GM18499 (cell line): Measurements from ENCODE around the gene SLC7A14.

Source experiments
- ATAC-seq: cut with Tn5 transposase; IDR thresholded peaks from one replicate; pipeline ENCODE4 v1.9.1; 2021; ENCODE audit warnings: moderate number of reproducible peaks; ENCODE audit not compliant: insufficient read depth, unreplicated experiment

Gene SLC7A14

DNA sequence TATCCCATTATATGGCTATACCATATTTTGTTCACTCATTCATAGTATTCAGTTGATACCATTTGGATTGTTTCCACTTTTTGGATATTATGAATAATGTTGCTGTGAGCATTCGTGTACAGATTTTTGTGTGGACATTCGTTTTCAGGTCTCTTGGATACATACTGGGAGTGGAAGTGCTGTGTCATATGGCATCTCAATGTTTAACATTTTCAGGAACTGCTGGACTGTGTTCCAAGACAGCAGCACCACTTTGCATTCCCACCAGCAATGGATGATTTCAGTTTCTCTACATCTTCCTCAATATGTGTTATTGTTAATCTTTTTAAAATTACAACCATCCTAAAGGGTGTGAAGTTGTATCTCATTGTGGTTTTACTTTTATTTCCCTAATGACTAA, 34.6 kb downstream of the SLC7A14 start:
- no peak for ATAC-seq

DNA sequence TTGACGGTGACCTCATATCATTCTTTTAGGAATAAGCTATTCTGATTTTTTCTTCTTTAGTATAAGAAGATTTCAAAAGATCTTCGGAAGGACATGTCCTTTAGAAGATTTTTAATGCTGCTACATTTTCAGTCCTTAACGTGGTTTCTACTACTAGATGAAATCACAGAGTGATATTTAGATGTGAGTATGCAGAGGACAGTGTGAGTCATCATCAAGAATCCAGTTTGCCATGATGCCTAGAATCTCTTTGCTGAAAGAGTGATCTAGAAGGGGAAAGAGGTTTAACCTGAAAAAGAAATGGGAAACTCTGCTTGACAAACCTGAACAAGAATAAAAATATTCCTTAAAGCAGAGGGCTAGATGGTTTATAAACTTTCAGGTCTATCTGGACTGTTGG, 43.2 kb downstream of the SLC7A14 start:
- no peak for ATAC-seq

- ATAC-seq, result no peak
Observed at GRCh38 chr3:170539897-170540296, 46.0 kb downstream of the SLC7A14 start.

DNA sequence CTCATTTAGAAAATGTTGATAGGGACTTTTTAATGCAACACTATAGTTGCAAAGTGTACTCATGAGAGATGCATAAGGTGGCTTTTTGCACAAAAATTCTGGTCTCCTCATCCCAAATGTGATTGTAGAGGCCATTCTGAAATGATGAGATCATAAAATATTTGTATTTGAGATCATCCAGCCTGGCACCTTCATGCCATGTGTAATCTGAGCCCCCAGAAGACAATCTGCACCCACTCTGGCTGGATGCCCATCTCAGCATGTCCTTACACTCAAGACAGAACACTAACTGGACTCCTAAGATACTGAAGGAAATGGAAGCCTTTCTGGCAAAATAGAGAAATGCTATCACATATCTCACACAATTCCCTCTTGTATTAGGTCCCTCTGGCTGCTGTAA, 49.2 kb downstream of the SLC7A14 start:
- no peak for ATAC-seq

GRCh38 chr3:170534227-170534626, 51.6 kb downstream of the SLC7A14 start:
- ATAC-seq, result no peak

- ATAC-seq, result no peak
Observed at GRCh38 chr3:170532573-170532972, 53.3 kb downstream of the SLC7A14 start.

GRCh38 chr3:170531657-170532335, 54.1 kb downstream of the SLC7A14 start:
- ATAC-seq, result no peak

- no peak for ATAC-seq
Observed at GRCh38 chr3:170531054-170531453, 54.8 kb downstream of the SLC7A14 start.

GRCh38 chr3:170529912-170530311, 56.0 kb downstream of the SLC7A14 start:
- ATAC-seq, result no peak

DNA sequence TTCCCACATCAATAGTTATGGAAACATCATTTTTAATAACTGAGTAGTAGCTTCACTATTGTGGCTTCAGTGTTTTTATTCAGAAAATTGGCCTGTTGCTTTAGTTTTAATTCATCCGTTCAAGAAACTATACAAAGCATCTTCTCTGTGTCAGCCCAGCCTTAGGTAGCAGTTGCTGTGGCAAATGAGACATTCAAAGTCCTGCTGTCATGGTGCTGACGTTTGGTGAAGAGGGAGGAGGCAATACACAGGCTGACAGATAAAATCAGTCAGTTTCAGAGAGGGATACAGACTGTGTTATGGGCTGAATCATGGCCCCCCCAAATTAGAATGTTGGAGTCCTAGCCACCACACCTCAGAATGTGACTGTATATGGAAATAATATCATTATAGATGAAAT, 56.5 kb downstream of the SLC7A14 start:
- ATAC-seq, result no peak

DNA sequence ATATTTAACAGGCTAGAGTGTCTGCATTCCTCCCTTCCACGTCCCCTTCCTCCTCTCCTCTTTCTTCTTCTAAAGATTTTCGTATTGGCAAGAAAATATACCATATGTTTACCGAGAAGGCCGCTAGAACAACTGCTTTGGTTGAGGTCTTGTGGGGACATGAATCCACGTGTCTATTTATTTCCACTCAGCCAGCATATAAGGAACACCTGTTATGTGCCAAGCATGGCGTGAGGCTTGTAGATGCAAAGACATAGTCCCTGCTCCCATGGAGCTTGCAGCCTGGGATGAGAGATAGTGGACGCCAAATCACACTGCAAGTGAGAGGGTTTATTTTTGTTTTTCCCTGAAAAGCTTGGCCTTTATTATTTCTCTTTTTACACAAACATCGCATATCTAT, 57.1 kb downstream of the SLC7A14 start:
- ATAC-seq, result no peak

GRCh38 chr3:170524073-170524472, 61.8 kb downstream of the SLC7A14 start:
- no peak for ATAC-seq

DNA sequence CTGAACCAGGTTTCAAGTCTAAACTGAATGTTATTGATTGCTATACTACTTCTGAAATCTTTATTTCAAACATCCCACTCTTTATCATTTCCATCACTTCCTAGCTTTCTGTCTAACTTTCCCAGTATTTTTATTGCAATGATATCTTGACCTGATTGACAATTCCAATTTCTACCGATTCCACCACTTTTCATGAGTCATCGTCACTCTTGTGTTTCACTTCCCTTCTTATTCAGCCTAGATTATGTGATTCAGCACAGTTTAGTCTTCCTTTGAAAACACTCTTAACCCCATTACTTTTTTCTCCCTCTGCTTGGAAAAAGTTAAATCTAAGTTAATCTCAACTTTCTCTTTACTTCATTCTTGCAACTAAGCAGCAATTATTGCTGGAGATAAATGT, 62.6 kb downstream of the SLC7A14 start:
- no peak for ATAC-seq

DNA sequence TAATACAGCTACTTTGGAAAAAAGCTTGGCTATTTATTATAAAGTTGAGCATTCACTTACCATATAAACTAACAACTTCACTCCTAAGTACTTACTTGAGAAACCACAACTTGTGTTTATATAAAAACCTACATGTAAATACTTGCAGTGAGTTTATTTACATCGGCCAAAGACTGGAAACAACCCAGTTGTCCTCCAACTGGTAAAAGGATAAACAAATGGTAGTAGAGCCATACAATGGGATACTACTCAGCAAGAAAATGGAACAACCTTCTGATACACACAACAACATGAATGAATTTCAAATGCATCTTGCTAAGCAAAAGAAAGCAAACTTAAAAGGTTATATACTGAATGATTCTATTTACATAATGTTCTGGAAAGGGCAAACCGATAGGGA, 63.7 kb downstream of the SLC7A14 start:
- no peak for ATAC-seq

- ATAC-seq, result no peak
Observed at GRCh38 chr3:170520996-170521395, 64.9 kb downstream of the SLC7A14 start.

- no peak for ATAC-seq
Observed at GRCh38 chr3:170517242-170517945, 68.5 kb downstream of the SLC7A14 start.

- no peak for ATAC-seq
Observed at GRCh38 chr3:170513642-170514041, 72.2 kb downstream of the SLC7A14 start.

- ATAC-seq, result no peak
Observed at GRCh38 chr3:170511371-170511770, 74.5 kb downstream of the SLC7A14 start.

DNA sequence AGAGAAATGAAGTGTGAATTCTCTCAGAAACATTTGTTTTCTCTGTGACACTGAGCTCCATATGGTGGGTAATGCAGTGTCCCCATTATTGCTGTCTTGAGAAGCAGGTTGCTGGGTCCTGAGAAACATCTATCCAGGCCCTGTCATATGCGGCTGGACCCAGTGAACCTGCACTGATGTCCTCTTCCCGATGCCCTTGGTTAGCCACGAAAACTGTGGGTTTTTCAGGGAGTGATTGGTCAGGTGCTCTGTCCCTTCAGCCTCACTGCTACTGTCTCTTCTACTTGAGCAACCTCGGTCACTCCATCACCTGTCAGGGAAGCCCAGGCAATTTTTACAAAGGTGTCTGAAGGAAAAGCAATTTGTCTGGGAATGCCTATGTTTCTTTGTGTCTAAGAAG, 77.0 kb downstream of the SLC7A14 start:
- ATAC-seq, result no peak

- no peak for ATAC-seq
Observed at GRCh38 chr3:170508291-170508690, 77.6 kb downstream of the SLC7A14 start.

DNA sequence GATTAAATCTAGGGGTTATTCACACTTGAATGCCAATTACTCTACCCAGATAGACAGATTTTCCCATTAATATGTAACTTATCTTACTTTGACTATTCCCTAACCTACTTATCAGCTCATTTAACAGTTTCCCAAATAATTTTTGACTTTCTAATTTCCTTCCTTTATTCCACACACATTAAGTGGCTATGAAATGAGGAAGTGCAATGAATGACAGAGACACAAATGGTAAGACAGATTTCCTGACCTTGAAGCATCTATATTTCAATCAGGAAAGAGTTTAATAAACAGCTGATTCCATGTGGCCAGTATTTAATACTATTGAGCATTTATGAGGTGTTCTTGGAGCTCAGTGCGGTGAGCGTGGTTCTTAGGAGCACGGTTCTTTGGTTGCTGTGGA, 78.8 kb downstream of the SLC7A14 start:
- ATAC-seq, result no peak

GRCh38 chr3:170506556-170506955, 79.3 kb downstream of the SLC7A14 start:
- ATAC-seq, result no peak
